ENCODE measurements around the gene RNF220. TPM values are rescaled to one million over a fixed set of nuclear protein-coding genes. Genes with fewer than 3 reads are reported as not detected.

Gene RNF220
- total RNA-seq, 1 donor from 2014 or later: 74.0 TPM

- no peak for DNase-seq
Observed at GRCh38 chr1:44641126-44642102, 236.4 kb downstream of the RNF220 start.

DNA sequence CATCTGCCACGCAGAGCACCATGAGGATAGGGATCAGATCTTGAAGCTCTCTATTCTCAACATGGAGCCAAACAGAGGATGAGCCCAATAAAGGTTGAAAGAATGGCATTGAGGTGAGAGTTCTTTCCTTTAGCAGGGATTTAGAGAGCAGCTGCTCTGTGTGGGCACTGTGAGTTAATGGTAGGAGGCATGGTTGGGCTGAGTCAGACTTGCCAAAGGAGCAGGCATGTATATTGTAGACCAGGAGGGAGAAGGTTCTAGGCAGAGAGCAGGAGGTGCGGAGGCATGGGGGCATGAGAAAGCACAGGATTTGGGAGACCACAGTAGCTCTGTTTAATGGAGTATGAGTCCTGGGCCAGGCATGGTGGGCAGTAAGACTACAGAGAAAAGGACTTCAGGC lies 237.2 kb downstream of the RNF220 start:
- DNase-seq: no peak

- DNase-seq: no peak
Observed at GRCh38 chr1:44642925-44643324, 237.9 kb downstream of the RNF220 start.

GRCh38 chr1:44643721-44644334 lies 238.8 kb downstream of the RNF220 start:
- DNase-seq: no peak

DNA sequence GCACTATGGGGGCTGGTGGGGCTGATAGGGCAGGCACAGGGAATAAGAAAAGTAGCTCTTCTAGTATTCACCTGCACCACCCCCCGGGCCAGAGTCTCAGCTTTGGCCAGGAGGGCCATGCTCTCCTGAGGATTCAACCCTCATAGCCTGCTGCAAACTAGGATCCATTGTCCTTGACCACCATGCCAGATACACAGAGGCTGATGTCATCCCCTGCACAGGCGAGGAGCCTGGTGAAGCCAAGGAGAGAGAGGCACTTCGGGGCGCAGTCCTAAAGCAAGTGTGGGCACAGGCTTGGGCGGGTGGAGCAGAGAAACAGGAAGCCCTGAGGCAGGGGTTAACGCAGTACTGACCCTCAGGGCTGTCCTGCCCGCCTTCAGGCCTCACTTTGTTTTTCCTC lies 239.8 kb downstream of the RNF220 start:
- DNase-seq: no peak

DNA sequence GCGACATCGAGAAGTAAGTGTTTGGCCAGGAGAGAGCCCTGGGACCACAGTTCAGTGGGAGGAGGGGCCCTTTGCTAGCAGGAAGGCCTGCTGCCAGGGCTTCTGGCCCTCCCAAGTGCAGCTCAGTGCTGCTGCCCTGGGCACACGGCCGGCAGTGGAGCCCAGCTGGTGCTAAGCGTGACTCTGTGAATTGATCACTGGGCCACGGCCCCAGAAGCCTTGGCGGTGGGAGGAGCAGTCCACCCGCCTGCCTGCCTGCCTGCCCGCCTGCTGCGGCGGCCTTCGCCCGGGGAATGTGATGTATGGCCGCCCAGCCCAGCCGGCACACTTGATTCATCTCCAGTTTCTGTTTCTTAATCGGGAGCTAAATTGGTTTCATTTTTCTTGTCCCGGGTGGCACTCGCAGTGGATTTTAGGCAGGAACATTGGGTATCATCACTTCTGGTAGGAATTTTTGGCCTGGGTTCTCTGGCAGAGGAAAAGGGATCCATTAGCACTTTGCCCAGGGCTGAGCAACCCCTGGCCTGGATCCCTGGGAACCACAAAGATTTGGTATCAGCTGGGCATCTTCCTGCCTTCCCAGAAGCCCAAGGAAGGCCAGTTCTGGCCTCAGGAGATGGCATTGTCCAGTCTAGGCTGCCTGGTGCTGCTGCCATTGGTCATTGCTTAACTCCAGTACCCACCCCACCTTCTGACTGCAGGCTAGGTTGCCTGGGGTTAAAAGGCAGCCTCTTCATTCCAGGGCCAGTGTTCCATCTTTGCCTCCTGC lies 240.6 kb downstream of the RNF220 start:
- DNase-seq: no peak

DNA sequence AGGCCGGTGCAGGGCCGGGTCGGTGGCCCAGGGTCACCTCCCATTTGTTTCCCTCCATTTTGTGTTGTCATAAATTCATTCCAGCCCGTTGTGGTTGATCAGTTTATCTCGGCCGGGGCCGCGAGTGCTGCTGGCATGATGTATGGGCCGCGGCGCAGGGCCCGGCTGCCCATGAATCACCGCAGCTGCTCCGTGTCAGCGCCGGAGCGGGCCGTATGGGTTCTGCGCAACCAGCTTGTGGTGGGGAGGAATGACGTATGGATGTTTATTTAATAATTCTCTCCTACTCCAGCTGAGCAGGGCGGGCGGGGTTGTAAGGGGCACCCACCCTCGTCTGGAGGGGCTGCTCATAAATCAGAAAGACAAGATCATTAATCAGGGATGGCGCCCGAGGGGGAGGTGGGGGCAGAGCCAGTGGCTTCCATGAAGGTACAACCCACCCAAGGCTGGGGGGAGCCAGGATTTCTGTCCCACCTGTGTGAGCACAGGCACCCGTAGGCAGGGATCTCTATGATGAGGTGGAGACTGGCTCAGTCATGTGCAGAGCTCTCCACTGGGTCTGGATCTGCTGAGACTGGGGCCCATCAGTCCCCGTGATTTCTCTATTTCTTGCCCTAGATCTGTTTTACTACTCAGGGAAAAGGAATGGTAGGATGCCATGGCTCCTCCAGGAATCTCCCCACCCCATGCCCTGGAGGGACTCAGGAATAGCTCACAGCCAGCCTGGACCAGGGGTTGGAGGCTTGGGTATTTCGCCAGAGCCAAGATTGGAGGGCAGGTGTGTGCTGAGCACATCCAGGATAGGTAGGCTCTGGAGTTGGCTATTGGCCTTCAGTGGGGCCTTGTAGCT lies 241.4 kb downstream of the RNF220 start:
- DNase-seq: no peak

GRCh38 chr1:44647896-44648295 lies 242.8 kb downstream of the RNF220 start:
- no peak for DNase-seq

DNA sequence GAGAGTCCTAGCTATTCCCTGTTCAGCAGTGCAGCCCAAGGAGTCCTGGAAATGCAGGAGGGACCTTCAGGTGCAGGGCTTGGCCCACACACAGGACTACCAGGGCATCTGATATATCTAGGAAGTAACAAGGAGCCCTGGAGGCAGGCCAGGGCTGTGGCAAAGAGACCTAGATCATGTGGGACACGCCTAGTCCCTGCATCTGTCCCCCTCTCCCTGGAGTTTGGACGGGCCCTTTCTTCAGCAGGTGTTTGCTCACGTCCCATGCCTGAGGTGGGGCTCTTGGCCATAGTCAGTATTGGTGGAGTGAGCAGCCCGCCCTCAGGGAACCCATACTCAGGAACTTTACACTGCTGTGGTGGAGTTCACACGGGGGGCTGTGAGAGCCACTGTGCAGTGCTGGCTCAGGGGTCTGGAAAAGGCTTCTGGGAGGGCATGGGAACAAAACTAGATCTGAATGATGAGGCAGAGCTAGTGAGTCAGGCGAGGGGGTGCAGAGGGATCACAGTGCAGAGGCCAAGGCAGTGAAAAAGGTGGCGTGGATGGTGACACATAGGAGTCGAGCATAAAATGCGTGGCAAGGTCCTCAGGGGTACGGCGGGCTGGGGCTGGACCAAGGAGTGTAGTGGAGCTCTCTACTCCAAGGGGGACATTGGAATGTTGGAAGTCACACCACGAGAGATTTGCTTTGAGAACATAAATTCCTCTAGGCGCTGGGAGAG lies 243.6 kb downstream of the RNF220 start:
- DNase-seq: no peak

- DNase-seq: no peak
Observed at GRCh38 chr1:44649788-44650158, 244.7 kb downstream of the RNF220 start.

GRCh38 chr1:44650159-44650831 lies 245.2 kb downstream of the RNF220 start:
- no peak for DNase-seq

DNA sequence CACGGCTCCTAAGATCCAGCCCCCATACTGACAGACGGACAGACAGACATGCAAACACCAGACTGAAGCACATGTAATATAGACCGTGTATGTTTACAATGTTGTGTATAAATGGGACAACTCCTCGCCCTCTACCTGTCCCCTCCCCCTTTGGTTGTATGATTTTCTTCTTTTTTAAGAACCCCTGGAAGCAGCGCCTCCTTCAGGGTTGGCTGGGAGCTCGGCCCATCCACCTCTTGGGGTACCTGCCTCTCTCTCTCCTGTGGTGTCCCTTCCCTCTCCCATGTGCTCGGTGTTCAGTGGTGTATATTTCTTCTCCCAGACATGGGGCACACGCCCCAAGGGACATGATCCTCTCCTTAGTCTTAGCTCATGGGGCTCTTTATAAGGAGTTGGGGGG lies 246.0 kb downstream of the RNF220 start:
- no peak for DNase-seq

DNA sequence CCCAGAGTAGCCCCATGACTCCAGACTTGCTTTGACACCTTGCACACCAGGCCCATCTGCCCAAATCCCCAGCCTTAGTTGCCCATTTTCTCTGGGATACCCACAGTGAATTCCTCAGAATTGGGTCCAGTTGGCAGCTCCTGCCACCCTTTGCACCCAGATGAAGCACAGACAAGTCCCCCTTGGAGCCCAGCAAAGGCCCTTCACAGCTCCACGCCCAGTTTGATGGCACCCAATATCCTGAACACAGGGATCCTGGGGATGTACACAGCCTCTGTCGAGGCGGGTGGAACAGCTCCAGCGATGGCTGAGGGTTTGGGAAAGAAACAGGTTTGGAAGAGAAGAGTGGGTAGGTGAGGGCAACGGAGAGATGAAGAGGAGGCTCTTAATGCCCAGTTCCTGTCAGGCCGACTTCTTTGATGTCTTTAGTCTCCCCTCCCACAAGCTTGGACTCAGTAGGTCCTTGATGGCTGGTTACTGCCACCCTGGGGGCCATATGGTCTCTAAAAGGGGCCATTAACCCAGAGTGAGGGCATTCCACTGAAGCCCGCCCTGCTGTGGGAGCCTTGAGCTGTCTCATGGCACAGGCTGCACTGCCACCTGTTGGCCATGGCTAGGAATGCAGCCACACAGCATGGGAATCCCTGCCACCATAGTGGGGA lies 247.5 kb downstream of the RNF220 start:
- DNase-seq: peak; percentile 85

DNA sequence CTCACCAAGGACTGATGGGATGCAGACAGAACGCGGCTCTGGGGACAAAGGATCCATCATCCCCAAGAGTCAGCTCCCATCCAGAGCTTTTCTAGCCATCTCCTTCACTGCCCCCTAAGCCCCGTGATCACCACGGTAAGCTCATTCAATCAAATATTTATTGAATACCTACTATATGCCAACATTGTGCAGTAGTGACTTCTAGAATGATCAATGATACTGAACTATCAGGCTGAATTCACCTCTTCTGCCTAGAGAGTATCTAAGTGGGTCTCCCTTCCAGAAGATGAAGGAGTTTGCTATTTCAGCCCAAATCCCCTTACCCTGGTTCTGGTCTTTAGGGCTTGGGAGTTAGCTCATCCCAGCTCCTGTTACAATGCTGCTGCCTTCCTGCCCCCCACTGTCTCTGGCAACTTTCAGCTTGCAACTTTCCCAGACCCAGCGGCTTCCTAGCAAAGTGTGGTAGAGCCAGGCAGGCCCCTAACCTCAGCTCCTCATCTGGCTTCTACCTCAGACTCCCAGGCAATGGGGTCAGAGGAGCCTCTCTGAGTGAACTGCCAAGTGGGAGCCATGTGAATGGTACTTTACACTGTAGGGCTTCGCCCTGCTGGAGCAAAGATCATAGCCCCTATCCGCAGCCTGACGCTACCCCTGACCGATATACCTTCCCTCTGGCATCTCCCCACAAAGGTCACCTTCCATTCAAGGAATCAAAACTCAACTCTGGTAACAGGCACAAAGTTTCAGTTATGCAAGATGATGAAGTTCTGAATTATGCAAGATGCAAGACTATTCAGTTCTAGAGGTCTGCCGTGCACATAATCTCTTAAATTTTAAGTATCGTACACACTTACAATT lies 248.3 kb downstream of the RNF220 start:
- DNase-seq: no peak

DNA sequence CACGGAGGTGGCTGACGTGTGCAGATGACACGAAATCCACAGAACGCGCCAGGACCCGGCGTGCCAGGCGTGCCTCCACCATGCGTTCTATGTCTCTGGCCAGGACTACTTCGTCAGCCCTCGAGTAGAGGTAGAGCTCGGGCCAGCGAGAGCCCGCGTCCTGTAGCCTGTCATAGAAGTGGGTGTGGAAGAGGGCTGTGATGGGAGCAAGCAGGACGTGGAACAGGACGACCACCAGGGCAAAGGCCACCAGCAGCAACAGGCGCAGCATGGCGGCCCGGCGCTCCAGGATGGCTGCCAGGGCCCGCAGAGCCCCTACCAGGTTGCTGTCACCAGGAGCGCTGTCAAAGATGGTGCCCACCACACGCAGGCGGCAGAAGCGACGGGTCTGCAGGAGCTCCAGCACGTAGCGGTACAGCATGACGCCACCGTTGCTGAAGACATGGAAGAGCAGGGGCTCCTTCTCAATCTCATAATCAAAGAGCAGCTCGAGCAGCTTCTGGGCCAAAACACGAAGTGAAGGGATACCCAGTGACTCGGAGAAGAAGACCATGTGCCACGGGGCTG lies 249.6 kb downstream of the RNF220 start:
- DNase-seq: no peak

GRCh38 chr1:44655609-44656008 lies 250.6 kb downstream of the RNF220 start:
- peak; percentile 49 for DNase-seq

DNA sequence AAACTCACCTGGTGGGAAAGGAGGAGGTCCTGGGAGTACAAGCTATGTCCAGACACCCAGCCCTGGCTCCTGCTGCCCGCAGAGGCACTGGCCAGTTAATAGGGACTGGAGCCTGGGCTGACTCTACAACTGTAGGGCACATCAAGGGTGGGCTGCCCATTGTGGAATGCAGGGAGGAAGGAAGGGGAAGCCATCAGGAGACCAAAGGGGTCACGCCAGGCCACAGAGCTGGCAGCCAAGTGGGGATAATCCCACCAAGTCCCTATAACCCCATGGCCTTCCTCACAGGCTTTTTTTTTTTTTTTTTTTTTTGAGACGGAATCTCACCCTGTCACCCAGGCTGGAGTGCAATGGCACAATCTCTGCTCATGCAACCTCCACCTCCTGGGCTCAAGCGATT lies 254.5 kb downstream of the RNF220 start:
- no peak for DNase-seq

GRCh38 chr1:44660176-44660575 lies 255.1 kb downstream of the RNF220 start:
- peak; percentile 30 for DNase-seq
